Ectodermal cell (in vitro differentiated cells): ENCODE results near the gene TIAL1.
"Not testable (repeated sequence)": the region's sequence is repeated elsewhere in the genome, so short reads cannot be mapped to it uniquely, and the experiment has no call there.

ENCODE experiments used
- H3K27ac ChIP-seq: 2 replicates; pipeline ENCODE4 v1.7.0; 2013; ENCODE audit warnings: mild to moderate bottlenecking, low read depth, low read length; ENCODE audit not compliant: insufficient read depth, poor library complexity, severe bottlenecking
- H3K27me3 ChIP-seq: 2 replicates; pipeline ENCODE4 v1.7.0; 2013; ENCODE audit warnings: mild to moderate bottlenecking, low read length; ENCODE audit not compliant: insufficient read depth, control insufficient read depth, poor library complexity, severe bottlenecking
- H3K36me3 ChIP-seq: one replicate; pipeline ENCODE4 v1.7.0; 2013; ENCODE audit warnings: low read length; ENCODE audit not compliant: control insufficient read depth, insufficient read depth
- H3K4me1 ChIP-seq: one replicate; pipeline ENCODE4 v1.7.0; 2013; ENCODE audit warnings: low read length; ENCODE audit not compliant: control insufficient read depth, insufficient read depth
- H3K4me3 ChIP-seq: 2 replicates; pipeline ENCODE4 v1.7.0; 2013; ENCODE audit warnings: low read depth, low read length, control low read depth; ENCODE audit not compliant: insufficient read depth
- H3K9me3 ChIP-seq: 2 replicates; pipeline ENCODE4 v1.7.0; 2013; ENCODE audit warnings: mild to moderate bottlenecking, low read length, moderate library complexity; ENCODE audit not compliant: control insufficient read depth
- WGBS, 2 experiments: methylation state at CpG; one replicate each; pipeline ENCODE4 v1.1.7; 2013; ENCODE audit warnings: missing lambda C conversion rate in 2 of 2; 5-methylcytosine and 5-hydroxymethylcytosine counted together

The TIAL1 gene

DNA sequence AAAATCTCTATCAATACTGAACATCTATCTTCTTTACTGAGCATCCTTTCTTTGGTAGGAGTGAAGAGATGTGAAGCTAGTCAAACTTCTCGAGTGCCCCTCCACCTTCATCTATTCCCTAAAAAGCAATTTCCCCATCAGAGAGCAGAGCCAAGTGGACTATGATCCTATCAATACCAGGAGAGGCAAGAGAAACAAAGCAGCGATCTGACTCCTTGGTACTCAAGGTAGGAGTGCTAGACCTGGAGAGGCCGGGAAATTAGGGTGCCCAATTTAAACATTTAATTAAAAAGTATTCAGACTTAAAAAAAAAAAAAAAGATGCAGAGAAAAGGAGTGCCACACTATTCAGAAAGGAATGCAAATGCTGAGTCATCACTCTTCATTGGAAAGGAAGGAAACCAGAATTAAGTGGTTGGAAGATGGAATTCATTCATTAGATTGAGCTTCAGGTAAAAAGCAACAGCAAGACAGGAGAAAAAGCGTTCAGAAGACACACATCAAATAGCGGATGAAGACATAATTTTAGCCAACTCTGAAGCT lies 1.6 kb downstream of the TIAL1 start:
- WGBS, 2 experiments = 9 to 13% methylated on average over 4 to 5 of the region's 5 CpGs
- H3K36me3 ChIP-seq = peaks cover 1% of the 10 kb centered on the region
- no peaks in the 10 kb centered on the region for H3K9me3 ChIP-seq
- peaks cover 13% of the 10 kb centered on the region for H3K4me1 ChIP-seq
- H3K27ac ChIP-seq = peak overlapping the region; percentile 44
- H3K4me3 ChIP-seq = peak overlapping the region; percentile 98
- no peaks in the 10 kb centered on the region for H3K27me3 ChIP-seq

DNA sequence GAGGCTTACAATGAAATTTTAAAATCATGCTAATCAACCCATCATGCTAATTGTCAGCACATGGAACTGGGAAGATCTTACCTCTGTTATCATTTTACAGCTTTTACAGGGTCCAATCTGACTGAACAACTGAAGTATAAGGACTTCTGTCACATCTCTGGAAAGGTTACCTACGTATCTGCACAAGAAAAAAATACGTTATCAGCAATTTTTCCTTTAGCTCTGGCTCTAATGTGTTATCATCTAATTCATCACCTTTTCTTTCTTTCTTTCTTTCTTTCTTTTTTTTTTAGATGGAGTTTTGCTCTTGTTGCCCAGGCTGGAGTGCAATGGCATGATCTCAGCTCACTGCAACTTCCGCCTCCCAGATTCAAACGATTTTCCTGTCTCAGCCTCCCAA lies 8.7 kb downstream of the TIAL1 start:
- H3K9me3 ChIP-seq = no peaks in the 10 kb centered on the region
- H3K27me3 ChIP-seq = no peaks in the 10 kb centered on the region
- H3K36me3 ChIP-seq = peaks cover 16% of the 10 kb centered on the region
- no peak overlapping the region for H3K27ac ChIP-seq
- no peak overlapping the region for H3K4me3 ChIP-seq
- 97 to 98% methylated on average over 4 of the region's 4 CpGs for WGBS, 2 experiments
- no peaks in the 10 kb centered on the region for H3K4me1 ChIP-seq

DNA sequence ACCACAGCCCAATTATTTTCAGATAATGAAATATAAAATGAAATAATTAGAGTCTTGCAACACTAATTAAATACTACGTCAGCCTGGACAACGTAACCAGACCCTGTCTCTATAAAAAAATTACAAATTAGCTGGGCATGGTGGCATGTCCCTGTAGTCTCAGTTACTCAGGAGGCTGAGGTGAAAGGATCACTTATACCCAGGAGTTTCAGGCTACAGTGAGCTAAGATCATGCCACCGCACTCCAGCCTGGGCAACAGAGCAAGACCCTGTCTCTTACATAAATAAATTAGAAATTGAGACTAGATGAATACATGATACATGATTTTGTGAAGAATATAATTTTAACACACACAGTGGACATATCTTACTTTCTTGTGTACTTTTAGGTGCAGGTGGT lies 18.4 kb downstream of the TIAL1 start:
- Histone ChIP-seq H3K4me3 (no peak overlapping the region), H3K27ac (no peak overlapping the region), H3K36me3 (peaks cover 53% of the 10 kb centered on the region), H3K9me3 (no peaks in the 10 kb centered on the region), H3K4me1 (no peaks in the 10 kb centered on the region), H3K27me3 (no peaks in the 10 kb centered on the region)
- 87 to 100% methylated on average over 2 to 3 of the region's 3 CpGs for WGBS, 2 experiments

DNA sequence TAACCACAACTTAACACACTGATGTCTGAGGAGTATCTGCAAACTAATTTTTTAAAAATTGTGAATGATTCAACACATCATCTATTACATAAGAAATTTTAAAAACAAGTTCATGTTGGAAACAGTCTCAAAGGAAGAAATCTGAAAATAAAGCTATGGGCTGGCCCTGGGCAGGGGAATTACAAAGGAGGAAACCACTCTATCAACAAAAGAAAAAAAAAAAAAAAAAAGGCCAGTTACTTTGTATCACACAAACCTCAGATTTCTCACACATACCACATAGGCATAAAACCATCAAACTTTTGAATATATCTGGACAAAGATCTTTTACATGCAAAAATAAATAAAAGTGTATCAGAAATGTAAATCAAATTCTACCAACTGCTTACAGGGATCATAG lies 20.8 kb downstream of the TIAL1 start:
- no peaks in the 10 kb centered on the region for H3K9me3 ChIP-seq
- H3K27me3 ChIP-seq = no peaks in the 10 kb centered on the region
- H3K27ac ChIP-seq = no peak overlapping the region
- peaks cover 46% of the 10 kb centered on the region for H3K36me3 ChIP-seq
- no peaks in the 10 kb centered on the region for H3K4me1 ChIP-seq
- no peak overlapping the region for H3K4me3 ChIP-seq

DNA sequence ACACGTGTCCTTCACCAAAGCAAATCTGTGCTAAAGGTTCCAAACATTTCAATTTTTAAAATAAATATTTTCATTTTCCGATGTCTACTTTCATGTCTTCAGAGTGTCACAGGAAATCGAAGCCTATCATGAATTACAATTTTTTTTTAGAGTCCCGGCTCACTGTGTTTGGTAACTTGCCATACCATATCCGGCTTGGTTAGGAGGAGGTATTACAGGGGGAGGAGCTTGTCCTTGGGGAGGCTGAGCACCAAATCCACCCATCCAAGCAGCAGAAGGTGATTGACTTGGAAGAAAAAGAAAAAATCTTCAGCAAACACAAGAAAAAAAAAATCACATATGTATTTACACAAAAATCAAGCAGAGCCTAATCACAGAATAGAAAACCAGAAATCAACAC lies 21.3 kb downstream of the TIAL1 start:
- H3K9me3 ChIP-seq = no peaks in the 10 kb centered on the region
- no peaks in the 10 kb centered on the region for H3K4me1 ChIP-seq
- no peak overlapping the region for H3K27ac ChIP-seq
- 90 to 97% methylated on average over 4 to 5 of the region's 5 CpGs for whole genome bisulfite sequencing, 2 experiments
- H3K27me3 ChIP-seq = no peaks in the 10 kb centered on the region
- H3K36me3 ChIP-seq = peaks cover 46% of the 10 kb centered on the region
- no peak overlapping the region for H3K4me3 ChIP-seq

DNA sequence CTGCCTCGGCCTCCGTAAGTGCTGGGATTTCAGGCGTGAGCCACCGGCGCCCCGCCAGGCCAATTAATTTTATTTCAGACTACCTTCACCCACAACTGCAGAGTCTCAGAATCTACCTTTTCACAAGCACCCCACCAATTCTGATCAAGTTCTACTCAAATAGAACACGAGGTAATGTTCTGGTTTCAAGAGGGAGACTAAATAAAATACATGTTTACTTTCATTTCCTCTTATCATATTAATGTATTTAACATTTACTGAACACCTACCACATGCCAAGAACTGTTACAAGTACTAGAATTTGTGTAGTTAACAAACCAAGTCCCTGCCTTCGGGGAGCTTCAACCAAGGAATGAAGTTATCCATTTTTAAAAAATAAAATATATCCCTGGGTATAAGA lies 28.8 kb downstream of the TIAL1 start:
- 89 to 91% methylated on average over 6 to 7 of the region's 8 CpGs for WGBS, 2 experiments
- Histone ChIP-seq H3K9me3 (no peaks in the 10 kb centered on the region), H3K36me3 (no peaks in the 10 kb centered on the region), H3K4me1 (no peaks in the 10 kb centered on the region), H3K27me3 (no peaks in the 10 kb centered on the region), H3K4me3 (no peak overlapping the region), H3K27ac (no peak overlapping the region)

DNA sequence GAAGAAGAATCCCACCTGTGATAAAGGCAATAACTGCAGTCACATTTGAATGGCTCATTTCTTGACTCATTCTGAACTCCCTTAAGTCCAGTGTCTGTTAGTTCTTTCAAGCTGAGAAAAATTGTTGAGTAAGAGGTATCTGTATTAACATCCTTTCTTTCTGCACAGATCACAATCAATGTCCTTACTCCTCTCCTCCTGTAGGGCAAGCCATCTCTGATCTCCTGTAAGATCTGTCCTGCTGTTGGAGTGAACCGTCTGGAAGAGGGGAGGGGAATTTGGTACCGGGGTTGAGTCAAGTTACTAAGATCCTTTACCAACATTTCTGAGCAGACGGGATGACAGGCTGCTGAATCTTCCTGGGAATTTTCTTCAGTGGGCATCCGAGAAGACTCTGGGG lies 34.7 kb downstream of the TIAL1 start:
- Histone ChIP-seq H3K36me3 (no peaks in the 10 kb centered on the region), H3K9me3 (no peaks in the 10 kb centered on the region), H3K4me1 (no peaks in the 10 kb centered on the region), H3K27ac (no peak overlapping the region), H3K27me3 (no peaks in the 10 kb centered on the region), H3K4me3 (no peak overlapping the region)
- WGBS, 2 experiments = 87 to 90% methylated on average over 4 of the region's 4 CpGs

DNA sequence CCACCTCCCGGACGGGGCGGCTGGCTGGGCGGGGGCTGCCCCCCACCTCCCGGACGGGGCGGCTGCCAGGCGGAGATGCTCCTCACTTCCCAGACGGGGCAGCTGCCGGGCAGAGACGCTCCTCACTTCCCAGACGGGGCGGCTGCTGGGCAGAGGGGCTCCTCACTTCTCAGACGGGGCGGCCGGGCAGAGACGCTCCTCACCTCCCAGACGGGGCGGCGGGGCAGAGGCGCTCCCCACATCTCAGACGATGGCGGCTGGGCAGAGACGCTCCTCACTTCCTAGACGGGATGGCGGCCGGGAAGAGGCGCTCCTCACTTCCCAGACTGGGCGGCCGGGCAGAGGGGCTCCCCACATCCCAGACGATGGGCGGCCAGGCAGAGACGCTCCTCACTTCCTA lies 37.3 kb downstream of the TIAL1 start:
- 96 to 97% methylated on average over 33 of the region's 33 CpGs for WGBS, 2 experiments
- not testable (repeated sequence) for H3K27ac ChIP-seq, H3K4me3 ChIP-seq, H3K27me3 ChIP-seq, H3K9me3 ChIP-seq, H3K36me3 ChIP-seq, H3K4me1 ChIP-seq

DNA sequence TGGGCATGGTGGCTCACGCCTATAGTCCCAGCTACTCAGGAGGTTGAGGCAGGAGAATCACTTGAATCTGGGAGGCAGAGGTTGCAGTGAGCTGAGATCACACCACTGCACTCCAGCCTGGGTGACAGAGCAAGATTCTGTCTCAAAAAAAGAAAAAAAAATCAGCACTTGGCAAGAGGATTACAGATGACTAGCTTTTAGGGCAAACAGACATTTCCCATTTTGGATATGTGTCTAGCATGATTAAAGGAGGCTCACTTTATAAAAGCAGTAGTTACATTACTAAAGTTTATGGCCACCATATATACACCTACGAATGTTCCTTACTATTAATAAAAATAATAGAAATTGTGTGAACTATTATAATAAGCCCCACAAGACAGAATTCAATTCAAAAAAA lies 40.7 kb downstream of the TIAL1 start:
- not testable (repeated sequence) for H3K4me3 ChIP-seq, H3K27ac ChIP-seq, H3K36me3 ChIP-seq, H3K4me1 ChIP-seq, H3K27me3 ChIP-seq, H3K9me3 ChIP-seq
- 86 to 95% methylated on average over 1 of the region's 2 CpGs for WGBS, 2 experiments

DNA sequence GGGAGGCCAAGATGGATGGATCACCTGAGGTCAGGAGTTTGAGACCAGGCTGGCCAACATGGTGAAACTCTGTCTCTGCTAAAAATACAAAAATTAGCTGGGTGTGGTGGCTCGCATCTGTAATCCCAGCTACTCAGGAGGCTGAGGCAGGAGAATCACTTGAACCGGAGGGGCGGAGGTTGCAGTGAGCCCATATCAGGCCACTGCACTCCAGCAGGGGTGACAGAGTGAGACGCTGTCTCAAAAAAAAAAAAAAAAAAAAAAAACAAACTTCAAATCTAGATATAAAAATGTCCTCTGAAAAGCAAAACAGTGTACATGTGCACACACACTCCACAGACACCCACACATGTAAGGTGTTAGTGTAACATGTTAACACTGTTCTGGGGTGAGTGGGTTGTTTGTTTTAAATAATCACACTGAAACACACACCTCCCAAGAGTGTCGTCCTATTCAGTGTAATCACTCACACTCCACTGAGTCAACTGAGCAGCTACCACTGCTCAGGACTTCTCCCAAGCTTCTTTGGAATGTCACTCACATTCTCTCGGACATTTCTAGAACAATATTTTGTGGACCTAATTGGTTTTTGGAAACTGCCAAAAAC lies 41.5 kb downstream of the TIAL1 start:
- Histone ChIP-seq H3K9me3 (no peaks in the 10 kb centered on the region), H3K27me3 (no peaks in the 10 kb centered on the region), H3K36me3 (no peaks in the 10 kb centered on the region), H3K4me3 (no peak overlapping the region), H3K4me1 (no peaks in the 10 kb centered on the region), H3K27ac (no peak overlapping the region)
- 94 to 95% methylated on average over 6 of the region's 6 CpGs for WGBS, 2 experiments

DNA sequence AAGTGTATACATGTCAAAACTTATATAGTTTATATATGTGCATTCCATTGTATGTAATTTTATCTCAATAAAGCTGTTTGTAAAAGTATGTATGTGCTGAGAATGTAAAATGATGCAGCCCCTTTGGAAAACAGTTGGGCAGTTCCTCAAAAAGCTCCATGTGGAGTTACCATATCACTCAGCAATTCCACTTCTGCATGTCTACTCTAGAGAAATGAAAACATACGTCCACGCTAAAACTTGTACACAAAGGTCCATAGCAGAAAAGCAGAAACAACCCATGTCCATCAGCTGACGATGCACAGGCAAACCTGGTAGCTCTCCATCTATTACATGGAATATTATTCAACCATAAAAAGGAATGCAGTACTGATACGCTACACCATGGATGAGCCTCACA lies 45.9 kb downstream of the TIAL1 start:
- no peaks in the 10 kb centered on the region for H3K36me3 ChIP-seq
- no peaks in the 10 kb centered on the region for H3K27me3 ChIP-seq
- H3K9me3 ChIP-seq = no peaks in the 10 kb centered on the region
- no peak overlapping the region for H3K4me3 ChIP-seq
- 92 to 94% methylated on average over 4 of the region's 4 CpGs for WGBS, 2 experiments
- H3K27ac ChIP-seq = no peak overlapping the region
- H3K4me1 ChIP-seq = no peaks in the 10 kb centered on the region
